NCI-H128 (cell line): ENCODE data around the gene UPK3A.

Experiments used
- DNase-seq: peaks from one replicate; lab custom pipeline; 2025; ENCODE audit not compliant: unreplicated experiment; lab: John Stamatoyannopoulos, UW

UPK3A gene

DNA sequence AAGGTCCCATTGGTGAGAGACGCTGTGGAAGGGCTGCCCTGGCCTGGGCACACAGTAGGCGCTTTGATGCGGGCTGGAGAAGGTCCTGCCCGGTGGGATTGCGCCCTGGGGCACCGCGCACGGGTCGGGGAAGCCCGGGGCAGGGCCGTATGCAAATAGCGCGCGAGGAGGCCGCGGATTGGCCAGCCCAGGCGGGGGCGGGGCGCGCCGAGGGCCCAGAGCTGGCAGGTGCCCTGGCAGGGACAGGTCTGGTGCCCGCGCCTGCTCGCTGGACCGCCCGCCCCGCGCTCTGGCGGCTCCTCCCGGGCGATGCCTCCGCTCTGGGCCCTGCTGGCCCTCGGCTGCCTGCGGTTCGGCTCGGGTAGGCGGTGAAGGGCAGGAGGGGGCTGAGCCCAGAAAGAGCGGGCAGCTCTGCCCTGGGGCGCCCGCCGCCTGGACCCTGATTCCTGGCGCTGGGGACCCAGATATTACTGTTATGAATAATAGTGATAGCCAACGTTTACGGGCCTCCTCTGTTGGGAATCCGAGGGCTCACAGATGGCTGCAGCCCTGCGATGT, at the start of gene UPK3A:
TSS of gene UPK3A (plus strand) at position 245 of the 558 bp plus-strand sequence. CDS start at position 310, 65 bp downstream.
- no peak for DNase-seq

- DNase-seq = no peak
Measured at GRCh38 chr22:45235101-45235777, 49.5 kb upstream of the UPK3A start.

- no peak for DNase-seq
Measured at GRCh38 chr22:45235851-45236342, 48.9 kb upstream of the UPK3A start.

- DNase-seq = no peak
Measured at GRCh38 chr22:45237065-45237990, 47.4 kb upstream of the UPK3A start.

GRCh38 chr22:45238076-45238956, 46.4 kb upstream of the UPK3A start:
- no peak for DNase-seq

GRCh38 chr22:45238957-45239680, 45.6 kb upstream of the UPK3A start:
- DNase-seq = no peak

GRCh38 chr22:45239681-45240051, 45.1 kb upstream of the UPK3A start:
- no peak for DNase-seq

- no peak for DNase-seq
Measured at GRCh38 chr22:45240104-45240809, 44.5 kb upstream of the UPK3A start.

GRCh38 chr22:45240810-45241631, 43.7 kb upstream of the UPK3A start, which contains the start of gene KIAA0930:
Gene KIAA0930 (minus strand): TSS chr22:45240894. CDS start chr22:45240703, 191 bp downstream.
- DNase-seq = no peak

DNA sequence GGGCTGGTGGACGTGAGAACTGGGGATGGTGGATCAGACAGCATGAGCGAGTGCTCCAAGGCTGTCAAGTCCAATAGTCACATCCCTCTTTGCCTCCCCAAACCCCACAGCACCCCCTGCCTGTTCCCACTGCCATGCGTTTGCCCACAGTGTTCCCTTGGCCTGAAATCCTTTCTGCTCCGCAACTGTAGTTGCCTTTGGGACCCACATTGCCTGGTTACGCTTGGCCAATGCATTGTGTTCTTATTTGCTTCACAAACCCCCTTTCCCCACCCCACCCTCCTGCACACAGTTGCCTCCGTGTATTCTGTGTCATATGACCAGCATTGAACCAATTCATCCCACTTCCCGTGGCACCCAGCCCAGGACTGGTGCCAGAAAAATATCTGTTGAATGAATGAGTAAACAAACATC, 42.0 kb upstream of the UPK3A start:
- no peak for DNase-seq

DNA sequence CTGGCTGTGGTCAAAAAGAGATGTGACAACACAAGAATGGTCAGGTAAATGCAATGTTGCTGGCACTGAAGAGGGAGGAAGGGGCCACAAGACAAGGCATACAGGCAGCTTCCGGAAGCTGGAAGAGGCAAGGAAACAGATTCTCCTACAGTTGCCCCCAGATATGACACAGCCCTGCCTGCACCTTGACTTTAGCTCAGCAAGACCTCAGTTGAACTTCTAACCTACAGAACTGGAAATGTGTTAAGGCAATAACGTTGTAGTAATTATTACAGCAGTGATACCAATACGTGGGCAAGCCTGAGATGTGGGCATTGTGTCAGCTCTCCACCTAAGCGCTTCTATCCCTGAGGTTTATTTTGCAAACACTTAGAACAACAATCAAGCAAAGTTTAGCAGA, 39.8 kb upstream of the UPK3A start:
- no peak for DNase-seq

- DNase-seq = no peak
Measured at GRCh38 chr22:45246060-45246985, 38.4 kb upstream of the UPK3A start.

- no peak for DNase-seq
Measured at GRCh38 chr22:45248832-45249561, 35.8 kb upstream of the UPK3A start.

- DNase-seq = no peak
Measured at GRCh38 chr22:45251825-45252224, 32.9 kb upstream of the UPK3A start.

DNA sequence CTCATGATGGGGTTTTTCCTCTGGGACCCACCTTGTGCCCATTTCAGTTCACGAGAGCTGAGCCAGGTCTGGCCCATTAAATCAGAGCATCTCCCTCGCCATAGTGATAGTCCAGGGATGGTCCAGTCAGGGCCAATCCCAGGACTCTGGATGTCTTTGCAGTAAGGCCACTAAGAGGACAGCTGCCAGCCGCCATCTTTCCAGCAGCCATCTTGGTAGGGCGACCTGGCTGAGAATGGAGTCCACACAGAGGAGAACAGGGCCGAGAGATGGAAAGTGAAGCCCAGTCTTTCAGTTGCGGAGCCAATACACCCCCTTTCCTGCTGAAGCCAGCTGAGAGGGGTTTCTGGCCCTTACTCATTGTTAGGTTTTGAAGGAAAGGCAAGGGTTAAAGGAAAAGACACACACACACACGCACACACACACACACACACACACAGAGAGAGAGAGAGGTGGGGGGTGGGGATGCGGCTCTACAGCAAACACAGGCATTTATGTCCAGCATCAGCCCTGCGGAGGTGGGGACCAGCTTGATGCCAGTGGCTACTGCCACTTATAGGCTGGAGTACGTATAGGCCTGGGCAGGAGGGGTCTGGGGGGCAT, 31.6 kb upstream of the UPK3A start:
- no peak for DNase-seq

GRCh38 chr22:45254388-45254787, 30.4 kb upstream of the UPK3A start:
- DNase-seq = no peak
